Lower lobe of right lung (tissue), 2 donors: ENCODE results near the gene KIF18A. TPM values are rescaled to one million over a fixed set of nuclear protein-coding genes. Genes with fewer than 3 reads are reported as not detected.

ENCODE experiments used
- ATAC-seq, 2 donors: fragments of 200-7000 bp; cut with Tn5 transposase; one replicate each; pipeline ENCODE4 v1.9.1; 2020 to 2022; ENCODE audit warnings: mild to moderate bottlenecking in 2 of 2, moderate library complexity in 2 of 2
- DNase-seq: peaks from one replicate; pipeline ENCODE4 v3.0.0-alpha.2; 2020
- H3K27ac ChIP-seq: fragments of 200-600 bp; one replicate; pipeline ENCODE4 v1.8.0; 2022
- H3K27me3 ChIP-seq: fragments of 200-600 bp; one replicate; pipeline ENCODE4 v1.8.0; 2022; ENCODE audit warnings: low read depth
- H3K36me3 ChIP-seq: fragments of 200-600 bp; one replicate; pipeline ENCODE4 v1.8.0; 2022; ENCODE audit warnings: mild to moderate bottlenecking
- H3K4me1 ChIP-seq: fragments of 200-600 bp; one replicate; pipeline ENCODE4 v1.8.0; 2022
- H3K4me3 ChIP-seq: fragments of 200-600 bp; one replicate; pipeline ENCODE4 v1.8.0; 2022; ENCODE audit warnings: mild to moderate bottlenecking
- H3K9me3 ChIP-seq: fragments of 200-600 bp; one replicate; pipeline ENCODE4 v1.8.0; 2022
- CTCF ChIP-seq: fragments of 200-600 bp; IDR thresholded peaks from one replicate; pipeline ENCODE4 v1.8.0; 2022; ENCODE audit warnings: antibody characterized with exemption, mild to moderate bottlenecking
- intact Hi-C: fragments of 100-400 bp; cut with DNase I; formaldehyde crosslinking; loops from one replicate; pipeline ENCODE4 v1.11.0; 2022
- microRNA-seq: library from miRNA; unstranded; fragments of <30 nt; microRNA quantifications from one replicate; pipeline ENCODE4 v1.2.0, GENCODE V29; 2020; ENCODE audit warnings: borderline number of aligned reads
- total RNA-seq: library from RNA; stranded (reverse); fragmentation: NEBNext Ultra II Directional; extraction: Animal tissue kit (Norgen Biotek cat#: 25700); gene quantifications from one replicate; pipeline ENCODE4 v1.2.1, GENCODE V29; 2021
- donor health status: DM: no; HTN: yes; CAD: no; lungs with severe emphysema.

Gene KIF18A
- total RNA-seq, 1 donor from 2014 or later = 2.4 TPM

GRCh38 chr11:27972522-27973170, 135.3 kb downstream of the KIF18A start:
- H3K27ac ChIP-seq = no peak overlapping the region

GRCh38 chr11:27971171-27971570, 136.8 kb downstream of the KIF18A start:
- H3K27ac ChIP-seq = no peak overlapping the region
- H3K9me3 ChIP-seq = no peaks in the 10 kb centered on the region
- no peaks in the 10 kb centered on the region for H3K36me3 ChIP-seq
- H3K4me3 ChIP-seq = no peak overlapping the region
- ATAC-seq (no peak), DNase-seq (no peak)
- no peak for TF ChIP-seq CTCF
- H3K4me1 ChIP-seq = no peaks in the 10 kb centered on the region
- intact Hi-C loops = no loop called here
- no peaks in the 10 kb centered on the region for H3K27me3 ChIP-seq

More at GRCh38 chr11:27972522-27973170, 135.3 kb downstream of the KIF18A start:
- ATAC-seq (peak; percentile 48 to 61), DNase-seq (no peak)
- Histone ChIP-seq H3K4me3 (no peak overlapping the region), H3K9me3 (no peaks in the 10 kb centered on the region), H3K36me3 (no peaks in the 10 kb centered on the region), H3K27me3 (no peaks in the 10 kb centered on the region), H3K4me1 (no peaks in the 10 kb centered on the region)
- intact Hi-C loops = no loop called here
- TF ChIP-seq CTCF = no peak

Small RNA genes within 50 kb of the gene (microRNA-seq; reads per million reads assigned to microRNA genes)
- gene MIR610 = not detected

Other genes starting within 250 kb of the KIF18A start
- 15.2 TPM for gene METTL15, start 232 bp upstream of the KIF18A start, total RNA-seq